IMR-90 (cell line): ENCODE measurements around the gene AMELX. TPM values are rescaled to one million over a fixed set of nuclear protein-coding genes. Genes with fewer than 3 reads are reported as not detected.

ENCODE experiments used
- ATAC-seq: fragments of 200-7000 bp; cut with Tn5 transposase; 2 replicates; pipeline ENCODE4 v1.9.1; 2020; ENCODE audit warnings: low read depth, mild to moderate bottlenecking, moderate library complexity
- BruUV-seq: library from RNA; stranded (reverse); fragments of 400-500 nt; replicated peaks from 2 replicates; lab custom pipeline; 2021; lab: Mats Ljungman, UMichigan
- CTCF ChIA-PET: fragments of 300-600 bp; formaldehyde crosslinking; extraction: SDS; loops from one replicate; lab custom pipeline; 2021; ENCODE audit warnings: antibody characterized with exemption; lab: Yijun Ruan, JAX
- POLR2A ChIA-PET: fragments of 300-600 bp; sonication (Branson Sonifier 250); formaldehyde crosslinking; loops from one replicate; lab custom pipeline; 2022; ENCODE audit warnings: antibody characterized with exemption; ENCODE audit not compliant: unreplicated experiment; lab: Charles Lee
- DNase-seq: peaks from one replicate; pipeline ENCODE4 v3.0.0; 2013
- H2AFZ ChIP-seq: replicated peaks from 2 replicates; pipeline ENCODE3; 2013; ENCODE audit warnings: low read length, mild to moderate bottlenecking; ENCODE audit not compliant: poor library complexity
- H2AK5ac ChIP-seq: 2 replicates; pipeline ENCODE4 v1.6.1; 2013; ENCODE audit warnings: low read depth, low read length, inconsistent platforms
- H2AK9ac ChIP-seq: replicated peaks from 2 replicates; pipeline ENCODE3; 2013; ENCODE audit warnings: mild to moderate bottlenecking, low read depth, low read length, moderate library complexity; ENCODE audit not compliant: poor library complexity
- H2BK120ac ChIP-seq: 2 replicates; pipeline ENCODE4 v1.6.1; 2013; ENCODE audit warnings: low read depth, low read length, inconsistent platforms
- H2BK15ac ChIP-seq: 3 replicates; pipeline ENCODE4 v1.6.1; 2013; ENCODE audit warnings: low read depth, low read length, inconsistent platforms
- H2BK20ac ChIP-seq: 2 replicates; pipeline ENCODE4 v1.6.1; 2013; ENCODE audit warnings: low read depth, mild to moderate bottlenecking, inconsistent platforms, low read length, moderate library complexity
- H2BK5ac ChIP-seq: 2 replicates; pipeline ENCODE4 v1.6.1; 2013; ENCODE audit warnings: mild to moderate bottlenecking, low read depth, low read length, inconsistent platforms; ENCODE audit not compliant: poor library complexity, severe bottlenecking
- H3K14ac ChIP-seq: replicated peaks from 2 replicates; pipeline ENCODE4 v1.6.1; 2013; ENCODE audit warnings: low read depth, low read length, inconsistent platforms
- H3K18ac ChIP-seq: 2 replicates; pipeline ENCODE4 v1.6.1; 2013; ENCODE audit warnings: low read depth, low read length, control low read depth
- H3K23ac ChIP-seq: 2 replicates; pipeline ENCODE4 v1.6.1; 2013; ENCODE audit warnings: low read depth, low read length, inconsistent platforms
- H3K27ac ChIP-seq: 2 replicates; pipeline ENCODE4 v1.5.1; 2013; ENCODE audit warnings: mild to moderate bottlenecking, control low read depth, low read length; ENCODE audit not compliant: insufficient read depth
- H3K27me3 ChIP-seq: 2 replicates; pipeline ENCODE4 v1.6.1; 2013; ENCODE audit warnings: low read length; ENCODE audit not compliant: control insufficient read depth, insufficient read depth
- H3K36me3 ChIP-seq: 2 replicates; pipeline ENCODE4 v1.6.1; 2013; ENCODE audit warnings: low read length, mixed read lengths; ENCODE audit not compliant: control insufficient read depth, insufficient read depth
- H3K4ac ChIP-seq: 2 replicates; pipeline ENCODE4 v1.6.1; 2013; ENCODE audit warnings: low read depth, low read length, inconsistent platforms
- H3K4me1 ChIP-seq: 2 replicates; pipeline ENCODE4 v1.6.1; 2013; ENCODE audit warnings: low read length, mixed read lengths; ENCODE audit not compliant: control insufficient read depth, insufficient read depth
- H3K4me2 ChIP-seq: 2 replicates; pipeline ENCODE4 v1.6.1; 2013; ENCODE audit warnings: low read depth, mild to moderate bottlenecking, control low read depth, low read length, moderate library complexity
- H3K4me3 ChIP-seq: 2 replicates; pipeline ENCODE4 v1.5.1; 2013; ENCODE audit warnings: low read depth, mild to moderate bottlenecking, control low read depth, low read length, moderate library complexity; ENCODE audit not compliant: insufficient read depth
- H3K56ac ChIP-seq: 2 replicates; pipeline ENCODE4 v1.6.1; 2013; ENCODE audit warnings: low read length, inconsistent platforms; ENCODE audit not compliant: insufficient read depth; ENCODE audit errors: extremely low read depth
- H3K79me1 ChIP-seq, 2 experiments: 2 replicates each; pipeline ENCODE4 v1.6.1; 2013; ENCODE audit warnings: low read length in 2 of 2, inconsistent platforms in 1 of 2, low read depth in 1 of 2
- H3K9ac ChIP-seq: 2 replicates; pipeline ENCODE4 v1.6.1; 2013; ENCODE audit warnings: low read depth, low read length, control low read depth
- H3K9me1 ChIP-seq: 2 replicates; pipeline ENCODE4 v1.6.1; 2013; ENCODE audit warnings: low read length, inconsistent platforms; ENCODE audit not compliant: insufficient read depth
- H3K9me3 ChIP-seq: 2 replicates; pipeline ENCODE4 v1.6.1; 2013; ENCODE audit warnings: low read length; ENCODE audit not compliant: control insufficient read depth, insufficient read depth
- H4K20me1 ChIP-seq: 2 replicates; pipeline ENCODE4 v1.6.1; 2013; ENCODE audit warnings: low read length, inconsistent platforms; ENCODE audit not compliant: insufficient read depth
- H4K5ac ChIP-seq: 2 replicates; pipeline ENCODE4 v1.6.1; 2013; ENCODE audit warnings: mild to moderate bottlenecking, low read depth, low read length, control low read depth
- H4K8ac ChIP-seq, 2 experiments: 2 replicates each; pipeline ENCODE4 v1.6.1; 2013; ENCODE audit warnings: low read depth in 2 of 2, low read length in 2 of 2, control low read depth in 1 of 2, inconsistent platforms in 1 of 2
- H4K91ac ChIP-seq: 2 replicates; pipeline ENCODE4 v1.6.1; 2013; ENCODE audit warnings: low read depth, low read length, inconsistent platforms; ENCODE audit not compliant: insufficient read depth
- BHLHE40 ChIP-seq: fragments of 150-350 bp; IDR thresholded peaks from 2 replicates; pipeline ENCODE4 v1.6.1; 2016; ENCODE audit warnings: mild to moderate bottlenecking, low read depth, low read length
- CEBPB ChIP-seq: IDR thresholded peaks from 2 replicates; pipeline ENCODE4 v1.6.1; 2012; ENCODE audit warnings: low read depth, low read length, improper control_type of control experiment
- CHD1 ChIP-seq: IDR thresholded peaks from 2 replicates; pipeline ENCODE4 v1.6.1; 2012; ENCODE audit warnings: low read depth, low read length, improper control_type of control experiment
- CTCF ChIP-seq: conservative IDR thresholded peaks from 2 replicates; pipeline ENCODE4 v1.5.1; 2012; ENCODE audit warnings: mild to moderate bottlenecking, low read depth, low read length, improper control_type of control experiment
- ELK1 ChIP-seq: fragments of 150-350 bp; IDR thresholded peaks from 2 replicates; pipeline ENCODE4 v1.6.1; 2016; ENCODE audit warnings: low read depth, mild to moderate bottlenecking, low read length, moderate library complexity, borderline replicate concordance
- FOS ChIP-seq: fragments of 150-350 bp; IDR thresholded peaks from 2 replicates; pipeline ENCODE4 v1.6.1; 2016; ENCODE audit warnings: low read depth, low read length
- MAFK ChIP-seq: IDR thresholded peaks from 2 replicates; pipeline ENCODE4 v1.6.1; 2012; ENCODE audit warnings: low read depth, low read length, improper control_type of control experiment
- MAZ ChIP-seq: IDR thresholded peaks from 2 replicates; pipeline ENCODE4 v1.6.1; 2012; ENCODE audit warnings: low read depth, mild to moderate bottlenecking, low read length, improper control_type of control experiment, moderate library complexity, borderline replicate concordance
- MXI1 ChIP-seq: IDR thresholded peaks from 2 replicates; pipeline ENCODE4 v1.6.1; 2012; ENCODE audit warnings: low read depth, mild to moderate bottlenecking, low read length, moderate library complexity, borderline replicate concordance
- NFE2L2 ChIP-seq: fragments of 150-350 bp; IDR thresholded peaks from 2 replicates; pipeline ENCODE4 v1.6.1; 2016; ENCODE audit warnings: low read depth, mild to moderate bottlenecking, low read length
- POLR2A ChIP-seq: IDR thresholded peaks from 2 replicates; pipeline ENCODE4 v1.6.1; 2012; ENCODE audit warnings: mild to moderate bottlenecking, low read depth, low read length
- RAD21 ChIP-seq: IDR thresholded peaks from 2 replicates; pipeline ENCODE4 v1.6.1; 2012; ENCODE audit warnings: low read length, improper control_type of control experiment
- RFX5 ChIP-seq: IDR thresholded peaks from 2 replicates; pipeline ENCODE4 v1.8.0; 2012; ENCODE audit warnings: low read depth, mild to moderate bottlenecking, low read length, moderate library complexity
- SMC3 ChIP-seq: fragments of 150-350 bp; IDR thresholded peaks from 2 replicates; pipeline ENCODE4 v1.6.1; 2016; ENCODE audit warnings: low read depth, mild to moderate bottlenecking, antibody characterized with exemption, low read length, moderate library complexity
- USF2 ChIP-seq: fragments of 150-350 bp; IDR thresholded peaks from 2 replicates; pipeline ENCODE4 v1.6.1; 2017; ENCODE audit warnings: mild to moderate bottlenecking, antibody characterized with exemption, low read length, low read depth
- WGBS, 2 experiments: methylation state at CpG; one replicate each; pipeline versions ENCODE4 v1.1.5 to v1.1.7; 2013; ENCODE audit warnings: missing lambda C conversion rate in 2 of 2; ENCODE audit not compliant: insufficient read length in 1 of 2; ENCODE audit errors: extremely low coverage in 2 of 2; 5-methylcytosine and 5-hydroxymethylcytosine counted together
- dilution Hi-C: fragments of 300-500 bp; cut with HindIII; formaldehyde crosslinking; loops from one replicate; pipeline ENCODE4 v1.14.3; 2018; ENCODE audit warnings: low sequenced_read_pairs; ENCODE audit not compliant: unreplicated experiment
- in situ Hi-C: fragments of 300-500 bp; cut with MboI; formaldehyde crosslinking; loops from 3 replicates; pipeline ENCODE4 v1.14.3; 2019; ENCODE audit warnings: low sequenced_read_pairs, inconsistent platforms, mixed read lengths
- intact Hi-C: fragments of 100-400 bp; cut with micrococcal nuclease; formaldehyde crosslinking; loops from 2 replicates; pipeline ENCODE4 v1.10.0; 2022
- polyA plus RNA-seq, 3 experiments: library from polyadenylated mRNA; depleted of rRNA; stranded (reverse); fragments of >200 nt; gene quantifications; 2 replicates each; pipeline ENCODE4 v1.2.3, GENCODE V29; 2012; ENCODE audit warnings: low replicate concordance in 1 of 3
- total RNA-seq: library from RNA; depleted of rRNA; stranded (reverse); fragments of >200 nt; gene quantifications from 2 replicates; pipeline ENCODE4 v1.2.3, GENCODE V29; 2012

The AMELX gene
- total and polyA plus RNA-seq, 2 of the 4 experiments (the other 2 are of a cell fraction): not detected

GRCh38 chrX:11290416-11291102, 2.7 kb upstream of the AMELX start:
- in situ Hi-C loops: no loop called here

More at GRCh38 chrX:11290416-11291102, 2.7 kb upstream of the AMELX start:
- H2BK20ac ChIP-seq: no peak overlapping the region
- H2BK120ac ChIP-seq: no peak overlapping the region
- peaks cover 2% of the 10 kb centered on the region for H3K9me1 ChIP-seq
- no peaks in the 10 kb centered on the region for H3K36me3 ChIP-seq
- H3K9ac ChIP-seq: no peak overlapping the region
- no peaks in the 10 kb centered on the region for H3K27me3 ChIP-seq
- no peak overlapping the region for H3K56ac ChIP-seq
- TF ChIP-seq CTCF (no peak), NFE2L2 (no peak), RAD21 (no peak), MAFK (no peak), MXI1 (no peak), USF2 (no peak), RFX5 (no peak), POLR2A (no peak), FOS (no peak), CEBPB (no peak), SMC3 (no peak), BHLHE40 (no peak), ELK1 (no peak), MAZ (no peak), CHD1 (no peak)
- no peaks in the 10 kb centered on the region for H3K4me1 ChIP-seq
- no TSS peak for BruUV-seq
- H3K27ac ChIP-seq: no peak overlapping the region
- no peak overlapping the region for H3K4me2 ChIP-seq
- ChIA-PET CTCF (no interaction called here), POLR2A (interaction anchor here (0.6 kb wide), 1 partner anchor 857 kb away, joined by 4 read pairs; no protein-coding TSS in a partner anchor)
- H3K4me3 ChIP-seq: no peak overlapping the region
- no peak overlapping the region for H2AFZ ChIP-seq
- no peak overlapping the region for H4K91ac ChIP-seq
- no peak overlapping the region for H3K4ac ChIP-seq
- DNase-seq (no peak), ATAC-seq (no peak)
- no peak overlapping the region for H4K8ac ChIP-seq
- no peaks in the 10 kb centered on the region for H3K9me3 ChIP-seq
- no peaks in the 10 kb centered on the region for H3K79me1 ChIP-seq
- no peak overlapping the region for H3K14ac ChIP-seq
- dilution Hi-C loops (no loop called here), intact Hi-C loops (no loop called here)
- no peak overlapping the region for H2BK5ac ChIP-seq
- no peak overlapping the region for H3K18ac ChIP-seq
- no peak overlapping the region for H2BK15ac ChIP-seq
- no peak overlapping the region for H4K5ac ChIP-seq
- no peaks in the 10 kb centered on the region for H4K20me1 ChIP-seq
- WGBS, 2 experiments: 100% methylated on average over 1 of the region's 8 CpGs; no CpG with 5 or more reads in 1 of the 2 experiments
- H2AK9ac ChIP-seq: no peak overlapping the region
- no peak overlapping the region for H2AK5ac ChIP-seq
- no peak overlapping the region for H3K23ac ChIP-seq
